HCT116 (cell line): Measurements from ENCODE around the gene FAM53B. TPM values are rescaled to one million over a fixed set of nuclear protein-coding genes. Genes with fewer than 3 reads are reported as not detected.

Experiments
- ATAC-seq: fragments of 200-7000 bp; cut with Tn5 transposase; 2 replicates; pipeline ENCODE4 v1.9.1; 2020; ENCODE audit warnings: mild to moderate bottlenecking, moderate library complexity
- BruUV-seq: library from RNA; stranded (reverse); fragments of 400-500 nt; replicated peaks from 2 replicates; lab custom pipeline; 2021; lab: Mats Ljungman, UMichigan
- CTCF ChIA-PET: fragments of 300-600 bp; sonication (Branson Sonifier 250); formaldehyde crosslinking; loops from one replicate; lab custom pipeline; 2021; ENCODE audit warnings: antibody characterized with exemption; lab: Charles Lee
- POLR2A ChIA-PET: fragments of 300-600, 350-600 bp; sonication (Branson Sonifier 250); formaldehyde crosslinking; loops from one replicate; lab custom pipeline; 2021; ENCODE audit warnings: antibody characterized with exemption; lab: Charles Lee
- RAD21 ChIA-PET, 2 experiments: fragments of 300-600 bp; sonication (Branson Sonifier 250); formaldehyde crosslinking; loops; one replicate each; lab custom pipeline; 2023; ENCODE audit warnings: low total read pairs in 2 of 2; ENCODE audit not compliant: uncharacterized antibody in 2 of 2, unreplicated experiment in 2 of 2, low non-redundant PET in 1 of 2; lab: Charles Lee
- DNase-seq: peaks from one replicate; pipeline ENCODE4 v3.0.0-alpha.2; 2010; ENCODE audit warnings: low read depth, low spot score
- H2AFZ ChIP-seq: fragments of 200-600 bp; shearing (Covaris generic), sonication (generic); 2 replicates; pipeline ENCODE4 v1.6.1; 2017; ENCODE audit warnings: low read depth, mixed run types, mixed read lengths, antibody characterized with exemption, low read length; ENCODE audit not compliant: poor library complexity, severe bottlenecking
- H3K27ac ChIP-seq: 2 replicates; pipeline ENCODE4 v1.5.1; 2012; ENCODE audit warnings: low read depth, low read length
- H3K27me3 ChIP-seq: fragments of 200-600 bp; sonication (generic); 2 replicates; pipeline ENCODE4 v1.6.1; 2016; ENCODE audit warnings: mixed run types, low read length, mixed read lengths; ENCODE audit not compliant: insufficient read depth
- H3K36me3 ChIP-seq, 2 experiments: fragments of 200-500 bp in 1 of 2; fragments of 200-600 bp in 1 of 2; sonication (Bioruptor generic) in 1 of 2; sonication (generic) in 1 of 2; 2 replicates each; pipeline versions ENCODE4 v1.5.1 to v1.6.1; 2014 to 2016; ENCODE audit warnings: low read length in 2 of 2, inconsistent platforms in 1 of 2, mixed read lengths in 1 of 2, mixed run types in 1 of 2; ENCODE audit not compliant: insufficient read depth in 2 of 2, control insufficient read depth in 1 of 2
- H3K4me1 ChIP-seq, 2 experiments: fragments of 200-600 bp in 1 of 2; sonication (generic) in 1 of 2; 2 replicates each; pipeline versions ENCODE4 v1.5.1 to v1.6.1; 2012 to 2017; ENCODE audit warnings: low read length in 2 of 2, inconsistent platforms in 1 of 2, mild to moderate bottlenecking in 1 of 2, mixed read lengths in 1 of 2, mixed run types in 1 of 2, moderate library complexity in 1 of 2; ENCODE audit not compliant: insufficient read depth in 2 of 2, control insufficient read depth in 1 of 2
- H3K4me2 ChIP-seq: fragments of 200-600 bp; sonication (generic); 2 replicates; pipeline ENCODE4 v1.6.1; 2017; ENCODE audit warnings: mixed run types, low read length, mixed read lengths
- H3K4me3 ChIP-seq, 2 experiments: fragments of 200-600 bp in 1 of 2; sonication (generic) in 1 of 2; replicated peaks in 1 of 2; 2 replicates each; pipeline ENCODE4 v1.5.1; 2011 to 2016; ENCODE audit warnings: low read length in 2 of 2, control low read depth in 1 of 2, low read depth in 1 of 2, mild to moderate bottlenecking in 1 of 2, mixed read lengths in 1 of 2, mixed run types in 1 of 2
- H3K79me2 ChIP-seq: fragments of 200-600 bp; sonication (generic); 2 replicates; pipeline ENCODE4 v1.6.1; 2017; ENCODE audit warnings: mild to moderate bottlenecking, mixed run types, low read length, moderate library complexity, mixed read lengths; ENCODE audit not compliant: insufficient read depth
- H3K9ac ChIP-seq: fragments of 200-600 bp; sonication (generic); 2 replicates; pipeline ENCODE4 v1.6.1; 2016; ENCODE audit warnings: low read length, mixed read lengths
- H3K9me2 ChIP-seq: fragments of 200-600 bp; sonication (generic), shearing (Covaris generic); 2 replicates; pipeline ENCODE4 v1.6.1; 2017; ENCODE audit warnings: mixed run types, mild to moderate bottlenecking, moderate library complexity; ENCODE audit not compliant: insufficient read depth
- H3K9me3 ChIP-seq, 2 experiments: fragments of 200-500 bp in 1 of 2; fragments of 200-600 bp in 1 of 2; sonication (Bioruptor generic) in 1 of 2; sonication (generic) in 1 of 2; 2 replicates each; pipeline ENCODE4 v1.6.1; 2014 to 2017; ENCODE audit warnings: low read length in 2 of 2, mixed read lengths in 2 of 2, inconsistent platforms in 1 of 2, low read depth in 1 of 2, mild to moderate bottlenecking in 1 of 2, mixed run types in 1 of 2, moderate library complexity in 1 of 2; ENCODE audit not compliant: control insufficient read depth in 1 of 2, insufficient read depth in 1 of 2
- H4K20me1 ChIP-seq: fragments of 200-600 bp; sonication (generic), shearing (Covaris generic); 2 replicates; pipeline ENCODE4 v1.6.1; 2017; ENCODE audit warnings: mixed run types, mild to moderate bottlenecking, moderate library complexity; ENCODE audit not compliant: insufficient read depth
- ATF3 ChIP-seq: IDR thresholded peaks from 2 replicates; pipeline ENCODE4 v1.6.1; 2012
- CBX3 ChIP-seq: IDR thresholded peaks from 2 replicates; pipeline ENCODE4 v1.6.1; 2012; ENCODE audit warnings: low read depth
- CTCF ChIP-seq, 3 experiments: fragments of 200-600 bp in 1 of 3; sonication (generic) in 1 of 3; IDR thresholded peaks in 2 of 3; conservative IDR thresholded peaks in 1 of 3; 2 replicates each; pipeline ENCODE4 v1.5.1; 2012 to 2017; ENCODE audit warnings: low read depth in 2 of 3, low read length in 2 of 3, antibody characterized with exemption in 1 of 3, borderline replicate concordance in 1 of 3, control low read depth in 1 of 3, mild to moderate bottlenecking in 1 of 3, mixed read lengths in 1 of 3, mixed run types in 1 of 3, moderate library complexity in 1 of 3; ENCODE audit not compliant: insufficient read depth in 1 of 3
- EGR1 ChIP-seq: IDR thresholded peaks from 2 replicates; pipeline ENCODE4 v1.6.1; 2012; ENCODE audit warnings: low read depth
- ELF1 ChIP-seq: IDR thresholded peaks from 2 replicates; pipeline ENCODE4 v1.6.1; 2012; ENCODE audit warnings: low read depth, borderline replicate concordance
- EZH2 ChIP-seq: fragments of 200-600 bp; sonication (generic); IDR thresholded peaks from 2 replicates; pipeline ENCODE4 v1.6.1; 2017; ENCODE audit warnings: antibody characterized with exemption, mixed run types
- FOSL1 ChIP-seq: IDR thresholded peaks from 2 replicates; pipeline ENCODE4 v1.6.1; 2012; ENCODE audit warnings: low read depth
- JUND ChIP-seq: IDR thresholded peaks from 2 replicates; pipeline ENCODE4 v1.6.1; 2012
- MAX ChIP-seq: IDR thresholded peaks from 2 replicates; pipeline ENCODE4 v1.6.1; 2012
- POLR2A ChIP-seq: IDR thresholded peaks from 2 replicates; pipeline ENCODE4 v1.7.0; 2011; ENCODE audit warnings: borderline replicate concordance; ENCODE audit not compliant: insufficient read depth, insufficient read length; ENCODE audit errors: extremely low read depth
- POLR2AphosphoS5 ChIP-seq: IDR thresholded peaks from 2 replicates; pipeline ENCODE4 v1.6.1; 2011; ENCODE audit warnings: mild to moderate bottlenecking, low read depth, low read length, moderate library complexity
- RAD21 ChIP-seq: IDR thresholded peaks from 2 replicates; pipeline ENCODE4 v1.6.1; 2012; ENCODE audit warnings: low read depth, mild to moderate bottlenecking
- REST ChIP-seq: IDR thresholded peaks from 2 replicates; pipeline ENCODE4 v1.6.1; 2012; ENCODE audit warnings: low read depth
- SP1 ChIP-seq: IDR thresholded peaks from 2 replicates; pipeline ENCODE4 v1.6.1; 2012; ENCODE audit warnings: low read depth
- SRF ChIP-seq: IDR thresholded peaks from 2 replicates; pipeline ENCODE4 v1.6.1; 2012; ENCODE audit warnings: low read depth
- TCF7L2 ChIP-seq: IDR thresholded peaks from 2 replicates; pipeline ENCODE4 v1.7.0; 2011; ENCODE audit warnings: borderline replicate concordance, inconsistent platforms; ENCODE audit not compliant: insufficient read depth, insufficient read length; ENCODE audit errors: extremely low read depth
- YY1 ChIP-seq: IDR thresholded peaks from 2 replicates; pipeline ENCODE4 v1.6.1; 2011; ENCODE audit warnings: low read length, low read depth, moderate library complexity, mild to moderate bottlenecking; ENCODE audit not compliant: insufficient replicate concordance; ENCODE audit errors: extremely low read depth
- ZBTB33 ChIP-seq: IDR thresholded peaks from 2 replicates; pipeline ENCODE4 v1.6.1; 2011; ENCODE audit warnings: mild to moderate bottlenecking, low read length, moderate library complexity; ENCODE audit not compliant: insufficient replicate concordance; ENCODE audit errors: extremely low read depth
- ZFX ChIP-seq: fragments of 450-650 bp; IDR thresholded peaks from 2 replicates; pipeline ENCODE4 v1.6.1; 2017
- ZNF274 ChIP-seq: fragments of 200-500 bp; sonication (Bioruptor generic); IDR thresholded peaks from 2 replicates; pipeline ENCODE4 v1.6.1; 2014; ENCODE audit warnings: mild to moderate bottlenecking, low read depth, low read length, inconsistent platforms
- intact Hi-C: fragments of 100-400 bp; cut with micrococcal nuclease; formaldehyde crosslinking; loops from 2 replicates; pipeline ENCODE4 v1.10.0; 2022
- total RNA-seq: library from RNA; stranded (reverse); gene quantifications from one replicate; pipeline ENCODE4 v1.2.1, GENCODE V29; 2021; ENCODE audit not compliant: unreplicated experiment

Gene FAM53B
- total RNA-seq, 1 experiment from 2014 or later = 19.6 TPM

- no peaks in the 10 kb centered on the region for H3K9me3 ChIP-seq
- CTCF ChIA-PET = interaction anchor here (2.1 kb wide), 1 partner anchor 16 kb away, joined by 10 read pairs; no protein-coding TSS in a partner anchor
- TF ChIP-seq EZH2 = no peak
- no peak for TF ChIP-seq ATF3
- no peak for TF ChIP-seq POLR2AphosphoS5
- no peak for TF ChIP-seq RAD21
- no peak for TF ChIP-seq SP1
- TF ChIP-seq FOSL1 = no peak
- TF ChIP-seq YY1 = no peak
- TF ChIP-seq TCF7L2 = no peak
- no peak for TF ChIP-seq POLR2A
- no peak for TF ChIP-seq JUND
- TF ChIP-seq CBX3 = no peak
- no peak for TF ChIP-seq CTCF (IDR thresholded peaks at IDR 0.05 in 2 of 3, conservative IDR thresholded peaks at IDR 0.05 in 1 of 3; ENCODE audit: borderline replicate concordance in 1 of 3, insufficient read depth in 1 of 3, low read depth in 2 of 3, low read length in 2 of 3)
- TF ChIP-seq ZFX = no peak
- no peak for TF ChIP-seq REST
- no peak for TF ChIP-seq ZNF274
- no peak for TF ChIP-seq EGR1
- no peak for TF ChIP-seq ZBTB33
- no peak for TF ChIP-seq MAX
- TF ChIP-seq SRF = no peak
- no peak for TF ChIP-seq ELF1
- TF ChIP-seq, all 23 proteins: peak for 0
- no peak for DNase-seq
- H3K27me3 ChIP-seq = no peaks in the 10 kb centered on the region
- H3K36me3 ChIP-seq = no peaks in the 10 kb centered on the region
- no TSS peak for BruUV-seq
- H3K9me2 ChIP-seq = no peaks in the 10 kb centered on the region
- intact Hi-C loops = no loop called here
- H3K4me1 ChIP-seq = peaks cover 0 to 16% of the 10 kb centered on the region in 2 experiments; a peak in 1 of 4 replicates
- H3K4me2 ChIP-seq = no peak overlapping the region
- H3K79me2 ChIP-seq = no peaks in the 10 kb centered on the region
- H4K20me1 ChIP-seq = no peaks in the 10 kb centered on the region
- ChIA-PET POLR2A (no interaction called here), RAD21 (no interaction called here)
- no peak for ATAC-seq
- H3K27ac ChIP-seq = no peak overlapping the region
- H3K4me3 ChIP-seq = no peak overlapping the region
- H3K9ac ChIP-seq = no peak overlapping the region
- no peak overlapping the region for H2AFZ ChIP-seq
Measured at GRCh38 chr10:124725171-124725631, 19.0 kb downstream of the FAM53B start.
